Endothelial cell of umbilical vein (primary cell): ENCODE measurements around the gene CDC25C. TPM values are rescaled to one million over a fixed set of nuclear protein-coding genes. Genes with fewer than 3 reads are reported as not detected.

Experiments used
- BruUV-seq: library from RNA; stranded (reverse); fragments of 400-500 nt; replicated peaks from 2 replicates; lab custom pipeline; 2021; lab: Mats Ljungman, UMichigan
- CTCF ChIA-PET: fragments of 300-600, 350-600 bp; sonication (Branson Sonifier 250); formaldehyde crosslinking; loops from one replicate; lab custom pipeline; 2021; ENCODE audit warnings: antibody characterized with exemption, inconsistent platforms; lab: Charles Lee
- POLR2A ChIA-PET: fragments of 300-600, 350-600 bp; sonication (Branson Sonifier 250); formaldehyde crosslinking; loops from one replicate; lab custom pipeline; 2021; ENCODE audit warnings: antibody characterized with exemption, inconsistent platforms; lab: Charles Lee
- DNase-seq: peaks from one replicate; pipeline ENCODE4 v3.0.0-alpha.2; 2011; ENCODE audit warnings: low read depth, low spot score
- FAIRE-seq: peaks from 2 replicates; lab custom pipeline; 2011; peaks lifted over from hg19 to GRCh38; lab: Jason Lieb, UNC
- H2AFZ ChIP-seq: 2 replicates; pipeline ENCODE4 v1.6.0; 2012; ENCODE audit warnings: low read depth, low read length, control low read depth, inconsistent platforms
- H3K27ac ChIP-seq: 2 replicates; pipeline ENCODE4 v1.5.1; 2011; ENCODE audit warnings: low read depth, mild to moderate bottlenecking, control low read depth, low read length, moderate library complexity; ENCODE audit not compliant: insufficient read depth
- H3K27me3 ChIP-seq, 2 experiments: 2 replicates each; pipeline versions ENCODE4 v1.6.0 to v1.6.1; 2011; ENCODE audit warnings: low read length in 2 of 2, mixed read lengths in 1 of 2; ENCODE audit not compliant: control insufficient read depth in 2 of 2, insufficient read depth in 2 of 2
- H3K36me3 ChIP-seq, 2 experiments: 2 replicates in 1 of 2; 3 replicates in 1 of 2; pipeline ENCODE4 v1.5.1; 2011; ENCODE audit warnings: low read length in 2 of 2, mild to moderate bottlenecking in 1 of 2, moderate library complexity in 1 of 2; ENCODE audit not compliant: control insufficient read depth in 2 of 2, insufficient read depth in 2 of 2; ENCODE audit errors: extremely low read depth in 1 of 2
- H3K4me1 ChIP-seq: 3 replicates; pipeline ENCODE4 v1.5.1; 2011; ENCODE audit warnings: mild to moderate bottlenecking, low read length; ENCODE audit not compliant: control insufficient read depth, insufficient read depth; ENCODE audit errors: extremely low read depth
- H3K4me2 ChIP-seq: 2 replicates; pipeline ENCODE4 v1.6.1; 2011; ENCODE audit warnings: low read length, control low read depth, mixed read lengths; ENCODE audit not compliant: insufficient read depth
- H3K4me3 ChIP-seq, 3 experiments: fragments of 200-600 bp in 1 of 3; sonication (generic), shearing (Covaris generic) in 1 of 3; replicated peaks in 1 of 3; 2 replicates each; pipeline ENCODE4 v1.5.1; 2011 to 2016; ENCODE audit warnings: control low read depth in 3 of 3, low read length in 3 of 3, mild to moderate bottlenecking in 2 of 3, inconsistent platforms in 1 of 3, low read depth in 1 of 3, moderate library complexity in 1 of 3; ENCODE audit not compliant: insufficient read depth in 1 of 3
- H3K79me2 ChIP-seq: 2 replicates; pipeline ENCODE4 v1.6.0; 2012; ENCODE audit warnings: low read length, inconsistent platforms; ENCODE audit not compliant: control insufficient read depth, insufficient read depth
- H3K9ac ChIP-seq: replicated peaks from 2 replicates; pipeline ENCODE3; 2011; ENCODE audit warnings: low read length, control low read depth; ENCODE audit not compliant: insufficient read depth; ENCODE audit errors: extremely low read depth
- H3K9me1 ChIP-seq: replicated peaks from 3 replicates; pipeline ENCODE4 v1.6.0; 2011; ENCODE audit warnings: mild to moderate bottlenecking, low read length; ENCODE audit not compliant: control insufficient read depth, insufficient read depth; ENCODE audit errors: extremely low read depth
- H3K9me3 ChIP-seq: replicated peaks from 2 replicates; pipeline ENCODE4 v1.5.1; 2012; ENCODE audit warnings: low read length, inconsistent platforms; ENCODE audit not compliant: control insufficient read depth, insufficient read depth
- H4K20me1 ChIP-seq: replicated peaks from 2 replicates; pipeline ENCODE3; 2011; ENCODE audit warnings: mild to moderate bottlenecking, low read length; ENCODE audit not compliant: control insufficient read depth, insufficient read depth; ENCODE audit errors: extremely low read depth
- EZH2 ChIP-seq: IDR thresholded peaks from 2 replicates; pipeline ENCODE4 v1.6.1; 2012; ENCODE audit warnings: borderline replicate concordance, low read depth, mild to moderate bottlenecking, moderate library complexity, low read length, inconsistent platforms; ENCODE audit not compliant: severe bottlenecking
- FOS ChIP-seq: IDR thresholded peaks from 2 replicates; pipeline ENCODE4 v1.6.1; 2011; ENCODE audit warnings: mild to moderate bottlenecking, low read length, moderate library complexity, borderline replicate concordance; ENCODE audit not compliant: insufficient read depth
- GATA2 ChIP-seq: IDR thresholded peaks from 2 replicates; pipeline ENCODE4 v1.7.0; 2011; ENCODE audit warnings: low read depth, mild to moderate bottlenecking, moderate library complexity, mixed read lengths, low read length; ENCODE audit not compliant: insufficient read length, insufficient read depth
- JUN ChIP-seq: IDR thresholded peaks from 2 replicates; pipeline ENCODE4 v1.6.1; 2011; ENCODE audit warnings: borderline replicate concordance, low read depth; ENCODE audit not compliant: insufficient read length, insufficient read depth
- MYC ChIP-seq: IDR thresholded peaks from one replicate; pipeline ENCODE4 v1.6.1; 2011; ENCODE audit warnings: mild to moderate bottlenecking, low read depth, low read length
- POLR2A ChIP-seq: IDR thresholded peaks from 2 replicates; pipeline ENCODE4 v1.6.1; 2012; ENCODE audit warnings: low read depth, mild to moderate bottlenecking, control low read depth, low read length
- POLR2AphosphoS5 ChIP-seq: IDR thresholded peaks from 2 replicates; pipeline ENCODE4 v1.6.1; 2012; ENCODE audit warnings: low read depth, mild to moderate bottlenecking, control low read depth, low read length, moderate library complexity; ENCODE audit not compliant: insufficient read depth
- dilution Hi-C: fragments of 300-500 bp; cut with MboI; formaldehyde crosslinking; loops from one replicate; pipeline ENCODE4 v1.15.0; 2019; ENCODE audit warnings: low sequenced_read_pairs; ENCODE audit not compliant: extremely low pct_ligation_motif_present
- intact Hi-C: fragments of 100-400 bp; cut with micrococcal nuclease; formaldehyde crosslinking; loops from one replicate; pipeline ENCODE4 v1.10.0; 2022
- polyA plus RNA-seq, 4 experiments: library from polyadenylated mRNA; depleted of rRNA in 3 of 4; stranded (reverse) in 3 of 4; unstranded in 1 of 4; fragments of >200 nt; gene quantifications; 2 replicates each; pipeline versions ENCODE4 v1.2.1 to v1.2.3, GENCODE V29; 2011 to 2012; ENCODE audit warnings: missing spikeins in 1 of 4
- total RNA-seq: library from RNA; stranded (reverse); gene quantifications from 2 replicates; pipeline ENCODE4 v1.2.3, GENCODE V29; 2021
- TF ChIP-seq, protein P1 (sequence below): IDR thresholded peaks from 2 replicates; pipeline ENCODE4 v1.6.1; 2011; ENCODE audit not compliant: insufficient read depth, insufficient read length
- TF ChIP-seq, protein P2 (sequence below), 2 donors: IDR thresholded peaks; 1 replicate in 1 of 2; 2 replicates in 1 of 2; pipeline ENCODE4 v1.5.1; 2011; ENCODE audit warnings: low read length in 2 of 2, mild to moderate bottlenecking in 2 of 2, moderate library complexity in 2 of 2, control low read depth in 1 of 2, inconsistent platforms in 1 of 2, low read depth in 1 of 2; ENCODE audit not compliant: insufficient read depth in 1 of 2; ENCODE audit errors: extremely low read depth in 1 of 2

CDC25C gene
- total and polyA plus RNA-seq, 2 donors (not counting 3 experiments of a cell fraction or from before 2014, with no cell fraction given): 8.1 to 13.6 TPM

DNA sequence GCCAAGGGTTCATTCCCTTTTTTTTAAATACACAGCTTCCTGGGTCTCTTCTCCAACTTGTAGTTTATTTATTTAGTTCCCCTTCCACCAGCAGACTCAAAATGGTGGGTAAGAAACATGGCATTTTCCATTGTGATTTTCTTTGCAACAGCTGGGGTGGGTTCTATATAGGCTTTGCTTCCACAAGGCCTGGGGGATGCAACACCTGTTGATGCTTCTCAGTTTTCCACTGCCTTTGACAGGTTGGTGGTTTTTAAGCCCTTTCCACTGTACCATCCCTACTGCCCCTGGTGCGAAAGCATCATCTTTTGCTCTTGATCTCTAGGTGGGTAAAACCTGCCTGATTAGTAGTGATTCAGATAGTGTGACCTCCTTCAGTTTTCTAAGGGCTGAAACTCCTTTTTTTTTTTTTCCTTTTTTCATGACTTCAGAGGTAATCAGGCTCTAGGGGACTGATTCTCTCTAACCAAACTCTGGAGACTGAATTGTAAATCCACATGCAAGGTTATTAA, 29.4 kb upstream of the CDC25C start:
- Histone ChIP-seq H3K9me1 (no peaks in the 10 kb centered on the region), H3K9ac (no peak overlapping the region), H3K4me1 (no peaks in the 10 kb centered on the region), H2AFZ (no peak overlapping the region), H3K36me3 (no peaks in the 10 kb centered on the region), H3K27ac (no peak overlapping the region), H3K27me3 (no peaks in the 10 kb centered on the region), H3K9me3 (no peaks in the 10 kb centered on the region), H3K79me2 (peaks cover 74% of the 10 kb centered on the region), H3K4me3 (no peak overlapping the region), H4K20me1 (peaks cover 4% of the 10 kb centered on the region), H3K4me2 (no peak overlapping the region)
- ChIA-PET CTCF (no interaction called here), POLR2A (no interaction called here)
- BruUV-seq: no TSS peak
- FAIRE-seq (no peak), DNase-seq (no peak)
- dilution Hi-C loops: no loop called here
- TF ChIP-seq, protein P1, sequence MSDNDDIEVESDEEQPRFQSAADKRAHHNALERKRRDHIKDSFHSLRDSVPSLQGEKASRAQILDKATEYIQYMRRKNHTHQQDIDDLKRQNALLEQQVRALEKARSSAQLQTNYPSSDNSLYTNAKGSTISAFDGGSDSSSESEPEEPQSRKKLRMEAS: no peak
- TF ChIP-seq, protein P2, sequence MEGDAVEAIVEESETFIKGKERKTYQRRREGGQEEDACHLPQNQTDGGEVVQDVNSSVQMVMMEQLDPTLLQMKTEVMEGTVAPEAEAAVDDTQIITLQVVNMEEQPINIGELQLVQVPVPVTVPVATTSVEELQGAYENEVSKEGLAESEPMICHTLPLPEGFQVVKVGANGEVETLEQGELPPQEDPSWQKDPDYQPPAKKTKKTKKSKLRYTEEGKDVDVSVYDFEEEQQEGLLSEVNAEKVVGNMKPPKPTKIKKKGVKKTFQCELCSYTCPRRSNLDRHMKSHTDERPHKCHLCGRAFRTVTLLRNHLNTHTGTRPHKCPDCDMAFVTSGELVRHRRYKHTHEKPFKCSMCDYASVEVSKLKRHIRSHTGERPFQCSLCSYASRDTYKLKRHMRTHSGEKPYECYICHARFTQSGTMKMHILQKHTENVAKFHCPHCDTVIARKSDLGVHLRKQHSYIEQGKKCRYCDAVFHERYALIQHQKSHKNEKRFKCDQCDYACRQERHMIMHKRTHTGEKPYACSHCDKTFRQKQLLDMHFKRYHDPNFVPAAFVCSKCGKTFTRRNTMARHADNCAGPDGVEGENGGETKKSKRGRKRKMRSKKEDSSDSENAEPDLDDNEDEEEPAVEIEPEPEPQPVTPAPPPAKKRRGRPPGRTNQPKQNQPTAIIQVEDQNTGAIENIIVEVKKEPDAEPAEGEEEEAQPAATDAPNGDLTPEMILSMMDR (IDR thresholded peaks at IDR 0.05; ENCODE audit: extremely low read depth in 1 of 2, insufficient read depth in 1 of 2, low read depth in 1 of 2, low read length in 2 of 2): no peak
- TF ChIP-seq EZH2: no peak
- no peak for TF ChIP-seq JUN
- TF ChIP-seq POLR2A: no peak
- TF ChIP-seq FOS: no peak
- no peak for TF ChIP-seq MYC
- TF ChIP-seq POLR2AphosphoS5: no peak
- no peak for TF ChIP-seq GATA2
- intact Hi-C loops: no loop called here
